Prostate gland (tissue), 2 donors: Measurements from ENCODE around the gene DNAJB14. TPM values are rescaled to one million over a fixed set of nuclear protein-coding genes. Genes with fewer than 3 reads are reported as not detected.

Source experiments
- DNase-seq: peaks from one replicate; pipeline ENCODE4 v3.0.0-alpha.2; 2019; ENCODE audit warnings: low spot score
- H3K27ac ChIP-seq, 2 donors: fragments of 200-600 bp; sonication (generic); 2 replicates each; pipeline ENCODE4 v1.5.1; 2017 to 2019
- H3K27me3 ChIP-seq: fragments of 200-600 bp; sonication (generic); replicated peaks from 2 replicates; pipeline ENCODE4 v1.5.1; 2019; ENCODE audit not compliant: insufficient read depth
- H3K36me3 ChIP-seq, 2 donors: fragments of 200-600 bp; sonication (generic); 1 replicate in 1 of 2; 2 replicates in 1 of 2; pipeline versions ENCODE4 v1.5.1 to v1.8.1; 2017 to 2019
- H3K4me1 ChIP-seq: fragments of 200-600 bp; sonication (generic); replicated peaks from 2 replicates; pipeline ENCODE4 v1.5.1; 2019
- H3K4me3 ChIP-seq, 2 donors: fragments of 200-600 bp; sonication (generic); 2 replicates each; pipeline ENCODE4 v1.5.1; 2017 to 2019
- H3K9me3 ChIP-seq: fragments of 200-600 bp; sonication (generic); 2 replicates; pipeline ENCODE4 v1.5.1; 2017
- CTCF ChIP-seq, 4 experiments: fragments of 200-600 bp in 2 of 4; fragments of 450-650 bp in 2 of 4; sonication (generic) in 2 of 4; IDR thresholded peaks; 1 replicate in 3 of 4; 2 replicates in 1 of 4; pipeline ENCODE4 v1.5.1; 2016 to 2019; ENCODE audit warnings: antibody characterized with exemption in 4 of 4, mild to moderate bottlenecking in 2 of 4, moderate library complexity in 2 of 4
- POLR2A ChIP-seq: fragments of 450-650 bp; IDR thresholded peaks from one replicate; pipeline ENCODE4 v1.6.1; 2016; ENCODE audit warnings: antibody characterized with exemption, mild to moderate bottlenecking
- POLR2AphosphoS5 ChIP-seq: sonication (generic); formaldehyde crosslinking; IDR thresholded peaks from one replicate; pipeline ENCODE4 v1.6.1; 2017; ENCODE audit warnings: antibody characterized with exemption
- WGBS: methylation state at CpG from one replicate; pipeline ENCODE4 v1.1.5; 2018; 5-methylcytosine and 5-hydroxymethylcytosine counted together
- intact Hi-C: fragments of 100-400 bp; cut with DNase I; formaldehyde crosslinking; loops from one replicate; pipeline ENCODE4 v1.14.2; 2022
- total RNA-seq, 2 donors: library from RNA; depleted of rRNA; stranded (reverse); fragments of >200 nt; gene quantifications; one replicate each; pipeline ENCODE4 v1.1.0, GENCODE V29; 2016

DNAJB14 gene
- total RNA-seq, 2 donors from 2014 or later: 23.3 to 27.4 TPM

DNA sequence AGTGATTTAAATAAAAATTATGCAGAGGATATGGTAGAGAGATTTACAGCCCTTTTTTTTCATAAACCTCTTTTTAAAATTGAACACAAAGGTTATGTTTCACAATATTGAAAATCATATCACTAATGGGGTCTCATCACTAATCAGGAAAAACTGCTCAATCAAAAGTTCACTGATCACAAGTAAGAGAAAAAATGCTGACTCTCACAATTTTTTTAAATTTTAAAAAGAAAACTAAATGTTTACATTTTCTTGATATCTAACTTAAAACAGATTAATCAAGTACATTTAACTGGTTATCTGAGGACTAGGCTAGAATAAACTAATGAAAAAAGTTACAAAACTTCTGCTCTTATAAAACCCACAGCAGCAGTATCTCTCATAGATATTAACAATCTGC is 60.7 kb downstream of the DNAJB14 start:
- intact Hi-C loops: loop anchor here (5.0 kb wide), 2 partner anchors 163 to 323 kb away; partner anchors contain the start of gene TRMT10A
- DNase-seq: no peak
- H3K27ac ChIP-seq: no peak overlapping the region
- no peaks in the 10 kb centered on the region for H3K9me3 ChIP-seq
- H3K4me1 ChIP-seq: no peaks in the 10 kb centered on the region
- no peak for TF ChIP-seq CTCF (IDR thresholded peaks at IDR 0.05)
- no peak for TF ChIP-seq POLR2A
- no peak for TF ChIP-seq POLR2AphosphoS5
- H3K27me3 ChIP-seq: peaks cover 2% of the 10 kb centered on the region
- no peaks in the 10 kb centered on the region for H3K36me3 ChIP-seq
- no peak overlapping the region for H3K4me3 ChIP-seq

- DNase-seq: no peak
- H3K4me3 ChIP-seq: no peak overlapping the region
- peaks cover 2% of the 10 kb centered on the region for H3K27me3 ChIP-seq
- H3K4me1 ChIP-seq: no peaks in the 10 kb centered on the region
- TF ChIP-seq POLR2AphosphoS5: no peak
- TF ChIP-seq CTCF (IDR thresholded peaks at IDR 0.05): peak in 3 of 4 experiments; percentile 33 to 73 (median 60)
- intact Hi-C loops: loop anchor here (5.0 kb wide), 2 partner anchors 163 to 323 kb away; partner anchors contain the start of gene TRMT10A
- no peak overlapping the region for H3K27ac ChIP-seq
- H3K36me3 ChIP-seq: no peaks in the 10 kb centered on the region
- no peaks in the 10 kb centered on the region for H3K9me3 ChIP-seq
- WGBS: 63% methylated on average over 2 of the region's 2 CpGs
These were observed 61.3 kb downstream of the DNAJB14 start for GRCh38 chr4:99885063-99885664.

DNA sequence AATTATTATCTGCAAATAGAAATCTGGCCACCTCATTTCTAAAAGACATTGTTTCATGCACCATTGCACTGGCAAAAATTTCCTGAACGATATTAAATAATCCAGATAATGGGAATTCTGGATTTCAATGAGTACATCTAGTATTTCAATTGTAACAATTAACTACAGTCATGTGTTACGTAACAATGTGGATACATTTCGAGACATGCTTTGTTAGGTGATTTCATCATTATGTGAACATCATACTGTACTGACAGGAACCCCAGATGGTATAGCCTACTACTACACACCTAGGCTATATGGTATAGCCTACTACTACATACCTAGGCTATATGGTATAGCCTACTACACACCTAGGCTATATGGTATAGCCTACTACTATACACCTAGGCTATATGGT is 67.0 kb downstream of the DNAJB14 start:
- no peak for TF ChIP-seq CTCF (IDR thresholded peaks at IDR 0.05)
- TF ChIP-seq POLR2AphosphoS5: no peak
- no peak for TF ChIP-seq POLR2A
- Histone ChIP-seq H3K27me3 (peaks cover 2% of the 10 kb centered on the region), H3K36me3 (no peaks in the 10 kb centered on the region), H3K9me3 (no peaks in the 10 kb centered on the region), H3K27ac (no peak overlapping the region), H3K4me3 (no peak overlapping the region), H3K4me1 (no peaks in the 10 kb centered on the region)
- no peak for DNase-seq
- WGBS: 87% methylated on average over 3 of the region's 3 CpGs
- intact Hi-C loops: no loop called here

DNA sequence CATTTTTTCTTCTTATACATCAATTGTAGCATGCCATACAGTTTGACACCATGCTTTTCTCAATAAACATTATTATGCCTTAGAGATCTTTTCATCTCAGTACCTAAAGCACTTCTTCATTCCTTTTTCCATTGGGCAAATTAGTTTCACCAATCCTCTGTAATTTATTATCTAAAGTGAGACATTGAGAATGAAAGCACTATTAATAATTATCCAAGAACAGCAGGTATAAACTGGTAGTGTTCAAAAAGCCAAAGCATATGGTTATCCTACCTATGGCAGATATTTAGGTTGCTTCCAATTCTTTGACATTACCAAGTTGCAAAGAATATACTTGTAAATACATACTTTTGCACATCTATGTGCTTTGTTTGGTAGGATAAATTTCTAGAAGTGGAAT is 67.8 kb downstream of the DNAJB14 start:
- DNase-seq: no peak
- intact Hi-C loops: no loop called here
- no peaks in the 10 kb centered on the region for H3K4me1 ChIP-seq
- peak overlapping the region in 1 of 2 donors; percentile 25 for H3K27ac ChIP-seq
- TF ChIP-seq POLR2AphosphoS5: no peak
- TF ChIP-seq POLR2A: no peak
- no peak for TF ChIP-seq CTCF (IDR thresholded peaks at IDR 0.05)
- H3K9me3 ChIP-seq: no peaks in the 10 kb centered on the region
- H3K27me3 ChIP-seq: peaks cover 2% of the 10 kb centered on the region
- no peak overlapping the region for H3K4me3 ChIP-seq
- no peaks in the 10 kb centered on the region for H3K36me3 ChIP-seq

DNA sequence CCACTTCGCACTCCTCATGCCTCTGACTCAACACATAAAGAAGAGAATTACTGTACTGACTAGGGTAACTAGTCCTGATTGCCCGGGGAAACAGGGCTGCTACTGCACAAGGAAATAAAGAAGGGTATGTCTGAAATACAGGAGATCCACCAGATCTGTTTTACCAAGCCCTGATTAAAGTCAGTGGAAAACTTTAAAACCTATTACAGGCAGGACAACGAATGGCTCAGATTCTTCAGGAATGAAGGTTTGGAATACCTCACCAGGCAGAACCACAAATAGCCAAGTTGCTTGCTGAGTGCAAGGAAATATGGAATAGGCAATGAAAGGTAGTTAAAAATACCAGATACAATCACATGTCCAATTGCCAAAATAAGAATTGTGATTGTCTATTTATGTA is 69.5 kb downstream of the DNAJB14 start:
- Histone ChIP-seq H3K9me3 (no peaks in the 10 kb centered on the region), H3K4me1 (no peaks in the 10 kb centered on the region), H3K4me3 (no peak overlapping the region), H3K27me3 (peaks cover 2% of the 10 kb centered on the region), H3K27ac (peak overlapping the region in 1 of 2 donors; percentile 45), H3K36me3 (no peaks in the 10 kb centered on the region)
- no peak for TF ChIP-seq POLR2A
- TF ChIP-seq CTCF (IDR thresholded peaks at IDR 0.05): no peak
- TF ChIP-seq POLR2AphosphoS5: no peak
- WGBS: 81% methylated on average over 3 of the region's 3 CpGs
- intact Hi-C loops: no loop called here
- DNase-seq: no peak
